Measurements from ENCODE around the gene IL17RD. TPM values are rescaled to one million over a fixed set of nuclear protein-coding genes. Genes with fewer than 3 reads are reported as not detected.
A peak's percentile ranks its signal among the peaks of the same experiment; 100 is the strongest.

IL17RD gene
- total RNA-seq, 1 experiment from 2014 or later: 1.3 TPM

DNA sequence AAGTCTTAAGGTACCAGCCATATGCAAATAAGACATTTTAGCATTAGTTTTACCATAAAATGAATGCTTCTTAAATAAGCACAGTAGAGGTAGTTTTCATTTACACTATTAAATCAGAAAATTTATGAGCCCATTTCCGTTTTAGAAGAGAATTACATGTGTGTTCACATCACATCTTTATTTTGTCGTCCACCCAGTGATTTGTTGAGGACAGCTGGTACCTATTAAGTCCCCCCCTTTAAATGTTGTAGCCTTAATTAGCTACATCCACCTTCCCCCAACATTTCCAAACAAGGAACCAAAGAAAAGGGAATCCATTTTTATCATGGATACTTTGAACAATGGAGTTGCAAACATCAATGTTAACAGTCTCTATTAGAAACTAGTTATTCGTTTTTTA, 6.8 kb downstream of the IL17RD start:
- H3K4me1 ChIP-seq (ENCODE audit: insufficient read depth, low read length, poor library complexity, severe bottlenecking): peaks cover 41% of the 10 kb centered on the region
- no peak overlapping the region for H3K4me3 ChIP-seq (ENCODE audit: low read depth, low read length, poor library complexity, severe bottlenecking)
- no peaks in the 10 kb centered on the region for H3K27me3 ChIP-seq (replicated peaks; ENCODE audit: insufficient read depth, low read depth, low read length, poor library complexity)
- no peaks in the 10 kb centered on the region for H3K36me3 ChIP-seq (ENCODE audit: insufficient read depth, low read length, poor library complexity, severe bottlenecking)
- no TSS peak for BruUV-seq (replicated peaks)
- no peaks in the 10 kb centered on the region for H3K9me3 ChIP-seq (ENCODE audit: low read depth, low read length, poor library complexity, severe bottlenecking)
- POLR2A ChIA-PET (ENCODE audit: low non-redundant PET): interaction anchor here (0.5 to 1.0 kb wide), 3 partner anchors 16 to 1070 kb away, joined by 3 to 13 read pairs (median 3); no protein-coding TSS in a partner anchor
- DNase-seq (ENCODE audit: low spot score): peak; percentile 74
- TF ChIP-seq, protein P1, sequence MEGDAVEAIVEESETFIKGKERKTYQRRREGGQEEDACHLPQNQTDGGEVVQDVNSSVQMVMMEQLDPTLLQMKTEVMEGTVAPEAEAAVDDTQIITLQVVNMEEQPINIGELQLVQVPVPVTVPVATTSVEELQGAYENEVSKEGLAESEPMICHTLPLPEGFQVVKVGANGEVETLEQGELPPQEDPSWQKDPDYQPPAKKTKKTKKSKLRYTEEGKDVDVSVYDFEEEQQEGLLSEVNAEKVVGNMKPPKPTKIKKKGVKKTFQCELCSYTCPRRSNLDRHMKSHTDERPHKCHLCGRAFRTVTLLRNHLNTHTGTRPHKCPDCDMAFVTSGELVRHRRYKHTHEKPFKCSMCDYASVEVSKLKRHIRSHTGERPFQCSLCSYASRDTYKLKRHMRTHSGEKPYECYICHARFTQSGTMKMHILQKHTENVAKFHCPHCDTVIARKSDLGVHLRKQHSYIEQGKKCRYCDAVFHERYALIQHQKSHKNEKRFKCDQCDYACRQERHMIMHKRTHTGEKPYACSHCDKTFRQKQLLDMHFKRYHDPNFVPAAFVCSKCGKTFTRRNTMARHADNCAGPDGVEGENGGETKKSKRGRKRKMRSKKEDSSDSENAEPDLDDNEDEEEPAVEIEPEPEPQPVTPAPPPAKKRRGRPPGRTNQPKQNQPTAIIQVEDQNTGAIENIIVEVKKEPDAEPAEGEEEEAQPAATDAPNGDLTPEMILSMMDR (conservative IDR thresholded peaks at IDR 0.05; ENCODE audit: low read depth, low read length): no peak
- TF ChIP-seq EZH2 (IDR thresholded peaks at IDR 0.05; ENCODE audit: borderline replicate concordance, low read depth, low read length, poor library complexity, severe bottlenecking): no peak
- CTCF ChIA-PET: no interaction called here
- H3K27ac ChIP-seq (ENCODE audit: low read depth, low read length, poor library complexity, severe bottlenecking): peak overlapping the region; percentile 60
- intact Hi-C loops (cut with micrococcal nuclease; ENCODE audit: unreplicated experiment): no loop called here

DNA sequence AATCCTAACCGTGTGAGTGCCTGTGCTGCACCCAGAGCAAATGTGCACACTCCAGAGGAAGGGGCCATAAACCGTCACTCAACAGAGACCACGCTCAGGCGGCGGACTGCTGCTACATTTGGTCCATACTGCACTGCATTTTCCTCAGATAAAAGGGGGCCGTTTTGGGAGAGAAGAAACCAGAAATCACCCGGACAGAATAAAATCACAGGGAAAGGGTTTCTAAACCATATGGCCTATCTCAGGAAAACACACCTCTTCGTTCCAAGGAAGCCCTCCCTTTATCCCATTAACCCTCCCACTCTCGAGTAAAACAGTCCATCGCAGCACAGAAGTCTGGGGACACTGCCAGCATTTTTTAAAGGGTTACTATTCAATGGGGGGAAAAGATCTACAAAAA, 7.6 kb downstream of the IL17RD start:
- ChIA-PET POLR2A (ENCODE audit: low non-redundant PET) (interaction anchor here (0.5 kb wide), 1 partner anchor 40 kb away, joined by 13 read pairs; no protein-coding TSS in a partner anchor), CTCF (no interaction called here)
- BruUV-seq (replicated peaks): no TSS peak
- no peaks in the 10 kb centered on the region for H3K27me3 ChIP-seq (replicated peaks; ENCODE audit: insufficient read depth, low read depth, low read length, poor library complexity)
- no peak for DNase-seq (ENCODE audit: low spot score)
- intact Hi-C loops (cut with micrococcal nuclease; ENCODE audit: unreplicated experiment): no loop called here
- H3K9me3 ChIP-seq (ENCODE audit: low read depth, low read length, poor library complexity, severe bottlenecking): no peaks in the 10 kb centered on the region
- peaks cover 41% of the 10 kb centered on the region for H3K4me1 ChIP-seq (ENCODE audit: insufficient read depth, low read length, poor library complexity, severe bottlenecking)
- TF ChIP-seq, protein P1 (conservative IDR thresholded peaks at IDR 0.05; ENCODE audit: low read depth, low read length): no peak
- no peak for TF ChIP-seq EZH2 (IDR thresholded peaks at IDR 0.05; ENCODE audit: borderline replicate concordance, low read depth, low read length, poor library complexity, severe bottlenecking)
- no peak overlapping the region for H3K4me3 ChIP-seq (ENCODE audit: low read depth, low read length, poor library complexity, severe bottlenecking)
- H3K36me3 ChIP-seq (ENCODE audit: insufficient read depth, low read length, poor library complexity, severe bottlenecking): no peaks in the 10 kb centered on the region
- no peak overlapping the region for H3K27ac ChIP-seq (ENCODE audit: low read depth, low read length, poor library complexity, severe bottlenecking)

DNA sequence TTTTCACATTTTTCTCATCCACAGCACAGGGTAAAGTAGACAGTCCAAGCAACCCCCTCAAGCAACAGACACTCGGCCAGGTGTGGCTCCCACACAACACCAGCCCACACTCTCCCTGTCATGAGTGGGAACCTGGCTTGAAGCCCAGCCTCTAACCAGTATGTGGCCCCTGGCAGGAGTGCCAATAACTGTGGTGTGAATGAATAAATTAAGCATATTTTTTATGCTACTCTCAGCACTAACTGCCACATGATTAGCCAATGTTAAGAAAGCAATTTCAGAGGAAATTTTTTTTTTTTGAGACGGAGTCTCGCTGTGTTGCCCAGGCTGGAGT, 9.9 kb downstream of the IL17RD start:
- H3K36me3 ChIP-seq (ENCODE audit: insufficient read depth, low read length, poor library complexity, severe bottlenecking): no peaks in the 10 kb centered on the region
- BruUV-seq (replicated peaks): no TSS peak

More for the DNA sequence above, 9.9 kb downstream of the IL17RD start:
- no peak for DNase-seq (ENCODE audit: low spot score)
- TF ChIP-seq, protein P1 (conservative IDR thresholded peaks at IDR 0.05; ENCODE audit: low read depth, low read length): no peak
- TF ChIP-seq EZH2 (IDR thresholded peaks at IDR 0.05; ENCODE audit: borderline replicate concordance, low read depth, low read length, poor library complexity, severe bottlenecking): no peak
- no peaks in the 10 kb centered on the region for H3K27me3 ChIP-seq (replicated peaks; ENCODE audit: insufficient read depth, low read depth, low read length, poor library complexity)
- peaks cover 50% of the 10 kb centered on the region for H3K4me1 ChIP-seq (ENCODE audit: insufficient read depth, low read length, poor library complexity, severe bottlenecking)
- H3K9me3 ChIP-seq (ENCODE audit: low read depth, low read length, poor library complexity, severe bottlenecking): no peaks in the 10 kb centered on the region
- POLR2A ChIA-PET (ENCODE audit: low non-redundant PET): no interaction called here
- CTCF ChIA-PET: no interaction called here
- intact Hi-C loops (cut with micrococcal nuclease; ENCODE audit: unreplicated experiment): no loop called here
- no peak overlapping the region for H3K4me3 ChIP-seq (ENCODE audit: low read depth, low read length, poor library complexity, severe bottlenecking)
- H3K27ac ChIP-seq (ENCODE audit: low read depth, low read length, poor library complexity, severe bottlenecking): no peak overlapping the region
